H1 (cell line): ENCODE measurements around the gene TMEM51. TPM values are rescaled to one million over a fixed set of nuclear protein-coding genes. Genes with fewer than 3 reads are reported as not detected.

Experiments
- CTCF ChIA-PET: fragments of 300-600 bp; sonication (Branson Sonifier 250); formaldehyde crosslinking; loops from one replicate; lab custom pipeline; 2021; ENCODE audit not compliant: partially characterized antibody; lab: Charles Lee
- POLR2A ChIA-PET: fragments of 300-600 bp; sonication (Branson Sonifier 250); formaldehyde crosslinking; loops from one replicate; lab custom pipeline; 2021; ENCODE audit warnings: inconsistent platforms; ENCODE audit not compliant: partially characterized antibody; lab: Charles Lee
- DNase-seq, 2 experiments: peaks; one replicate each; pipeline versions ENCODE4 v3.0.0 to v3.0.0-alpha.2; 2010 to 2022; ENCODE audit warnings: low spot score in 2 of 2, low read depth in 1 of 2, mixed read lengths in 1 of 2
- FAIRE-seq: peaks from 2 replicates; lab custom pipeline; 2011; peaks lifted over from hg19 to GRCh38; lab: Jason Lieb, UNC
- H2AFZ ChIP-seq: 2 replicates; pipeline ENCODE4 v1.8.1; 2012; ENCODE audit warnings: low read length, inconsistent platforms
- H2AK5ac ChIP-seq: 2 replicates; pipeline ENCODE4 v1.6.1; 2013; ENCODE audit warnings: low read depth, low read length
- H2BK120ac ChIP-seq: replicated peaks from 2 replicates; pipeline ENCODE3; 2013; ENCODE audit warnings: low read depth, low read length, inconsistent platforms
- H2BK12ac ChIP-seq: 2 replicates; pipeline ENCODE4 v1.6.1; 2013; ENCODE audit warnings: low read depth, low read length
- H2BK15ac ChIP-seq: 2 replicates; pipeline ENCODE4 v1.6.1; 2013; ENCODE audit warnings: low read length
- H2BK20ac ChIP-seq: 2 replicates; pipeline ENCODE4 v1.6.1; 2013; ENCODE audit warnings: low read length
- H2BK5ac ChIP-seq: 2 replicates; pipeline ENCODE4 v1.6.1; 2013; ENCODE audit warnings: low read depth, low read length
- H3K14ac ChIP-seq: 2 replicates; pipeline ENCODE4 v1.6.1; 2013; ENCODE audit warnings: inconsistent platforms; ENCODE audit not compliant: insufficient read length
- H3K18ac ChIP-seq: 2 replicates; pipeline ENCODE4 v1.6.1; 2013; ENCODE audit warnings: low read length; ENCODE audit errors: extremely low read depth
- H3K23ac ChIP-seq: 2 replicates; pipeline ENCODE4 v1.6.1; 2013; ENCODE audit warnings: inconsistent platforms; ENCODE audit not compliant: insufficient read length
- H3K23me2 ChIP-seq: 2 replicates; pipeline ENCODE4 v1.6.1; 2013; ENCODE audit warnings: low read depth, low read length
- H3K27ac ChIP-seq: 2 replicates; pipeline ENCODE4 v1.6.1; 2011; ENCODE audit warnings: low read depth, low read length, inconsistent platforms
- H3K27me3 ChIP-seq, 4 experiments: replicated peaks in 1 of 4; 1 replicate in 1 of 4; 2 replicates in 3 of 4; pipeline versions ENCODE4 v1.6.1 to v1.8.1; 2011 to 2013; ENCODE audit warnings: low read length in 3 of 4, mild to moderate bottlenecking in 3 of 4, inconsistent platforms in 2 of 4, mixed read lengths in 2 of 4, moderate library complexity in 1 of 4; ENCODE audit not compliant: control insufficient read depth in 3 of 4, insufficient read depth in 3 of 4; ENCODE audit errors: extremely low read depth in 1 of 4
- H3K36me3 ChIP-seq, 4 experiments: 2 replicates each; pipeline versions ENCODE4 v1.6.1 to v1.8.1; 2011 to 2013; ENCODE audit warnings: mild to moderate bottlenecking in 4 of 4, low read length in 3 of 4, moderate library complexity in 2 of 4, control low read depth in 1 of 4, inconsistent platforms in 1 of 4; ENCODE audit not compliant: insufficient read depth in 4 of 4, control insufficient read depth in 2 of 4
- H3K4ac ChIP-seq: replicated peaks from 2 replicates; pipeline ENCODE3; 2013; ENCODE audit warnings: low read length, low read depth, mixed read lengths, inconsistent platforms; ENCODE audit not compliant: insufficient read length
- H3K4me1 ChIP-seq, 4 experiments: replicated peaks in 1 of 4; 1 replicate in 1 of 4; 2 replicates in 3 of 4; pipeline versions ENCODE4 v1.6.1 to v1.8.1; 2011 to 2013; ENCODE audit warnings: low read length in 3 of 4, inconsistent platforms in 2 of 4, mixed read lengths in 1 of 4; ENCODE audit not compliant: insufficient read depth in 4 of 4, control insufficient read depth in 3 of 4
- H3K4me2 ChIP-seq, 2 experiments: 2 replicates each; pipeline versions ENCODE4 v1.6.1 to v1.8.1; 2011 to 2013; ENCODE audit warnings: low read depth in 2 of 2, low read length in 2 of 2, control low read depth in 1 of 2, inconsistent platforms in 1 of 2, mild to moderate bottlenecking in 1 of 2; ENCODE audit not compliant: insufficient read depth in 1 of 2
- H3K4me3 ChIP-seq, 4 experiments: fragments of 200-600, 300-600 bp in 1 of 4; sonication (generic), shearing (Covaris generic), sonication (Bioruptor Twin) in 1 of 4; 2 replicates each; pipeline versions ENCODE4 v1.5.1 to v1.8.1; 2011 to 2016; ENCODE audit warnings: low read length in 4 of 4, low read depth in 3 of 4, control low read depth in 2 of 4, inconsistent platforms in 2 of 4, mild to moderate bottlenecking in 2 of 4, mixed read lengths in 1 of 4, moderate library complexity in 1 of 4; ENCODE audit not compliant: insufficient read depth in 2 of 4; ENCODE audit errors: extremely low read depth in 1 of 4
- H3K56ac ChIP-seq: replicated peaks from 2 replicates; pipeline ENCODE3; 2013; ENCODE audit warnings: low read depth, mild to moderate bottlenecking, mixed read lengths, low read length, inconsistent platforms; ENCODE audit not compliant: insufficient read length
- H3K79me1 ChIP-seq: 2 replicates; pipeline ENCODE4 v1.6.1; 2013; ENCODE audit warnings: low read depth, low read length, control low read depth
- H3K79me2 ChIP-seq, 2 experiments: 2 replicates each; pipeline versions ENCODE4 v1.6.1 to v1.8.1; 2012 to 2013; ENCODE audit warnings: low read length in 2 of 2, mild to moderate bottlenecking in 2 of 2, inconsistent platforms in 1 of 2; ENCODE audit not compliant: insufficient read depth in 2 of 2, control insufficient read depth in 1 of 2
- H3K9ac ChIP-seq, 4 experiments: replicated peaks in 1 of 4; 1 replicate in 1 of 4; 2 replicates in 3 of 4; pipeline versions ENCODE4 v1.6.1 to v1.8.1; 2011 to 2013; ENCODE audit warnings: low read depth in 3 of 4, low read length in 3 of 4, control low read depth in 2 of 4, mild to moderate bottlenecking in 2 of 4, moderate library complexity in 2 of 4, inconsistent platforms in 1 of 4; ENCODE audit errors: extremely low read depth in 1 of 4
- H3K9me3 ChIP-seq, 2 experiments: 2 replicates each; pipeline versions ENCODE4 v1.6.1 to v1.8.1; 2012 to 2013; ENCODE audit warnings: mild to moderate bottlenecking in 2 of 2, moderate library complexity in 2 of 2, control low read depth in 1 of 2, inconsistent platforms in 1 of 2, low read depth in 1 of 2, low read length in 1 of 2, mixed read lengths in 1 of 2; ENCODE audit not compliant: insufficient read depth in 2 of 2
- H4K20me1 ChIP-seq, 2 experiments: replicated peaks in 1 of 2; 2 replicates each; pipeline versions ENCODE3 to v1.8.1; 2011 to 2013; ENCODE audit warnings: inconsistent platforms in 2 of 2, low read length in 2 of 2, mild to moderate bottlenecking in 1 of 2; ENCODE audit not compliant: insufficient read depth in 2 of 2, control insufficient read depth in 1 of 2
- H4K5ac ChIP-seq: 2 replicates; pipeline ENCODE4 v1.6.1; 2013; ENCODE audit warnings: low read length, low read depth, mixed read lengths, inconsistent platforms; ENCODE audit not compliant: insufficient read length
- H4K8ac ChIP-seq: 2 replicates; pipeline ENCODE4 v1.8.0; 2013; ENCODE audit warnings: mild to moderate bottlenecking, moderate library complexity, low read length, inconsistent platforms; ENCODE audit not compliant: insufficient read depth; ENCODE audit errors: extremely low read depth
- H4K91ac ChIP-seq: replicated peaks from 2 replicates; pipeline ENCODE3; 2013; ENCODE audit warnings: low read length, mixed read lengths, inconsistent platforms; ENCODE audit not compliant: insufficient read length
- BCL11A ChIP-seq, 2 experiments: IDR thresholded peaks; one replicate each; pipeline ENCODE4 v1.6.1; 2011; ENCODE audit warnings: low read depth in 2 of 2, low read length in 2 of 2, mild to moderate bottlenecking in 2 of 2
- CEBPB ChIP-seq: IDR thresholded peaks from 2 replicates; pipeline ENCODE4 v1.6.1; 2012; ENCODE audit warnings: low read depth, low read length
- EP300 ChIP-seq, 2 experiments: IDR thresholded peaks; 1 replicate in 1 of 2; 2 replicates in 1 of 2; pipeline ENCODE4 v1.6.1; 2011 to 2012; ENCODE audit warnings: low read depth in 2 of 2, low read length in 2 of 2, mild to moderate bottlenecking in 2 of 2, borderline replicate concordance in 1 of 2, inconsistent platforms in 1 of 2, moderate library complexity in 1 of 2
- EZH2 ChIP-seq: fragments of 200-600 bp; sonication (generic); IDR thresholded peaks from 2 replicates; pipeline ENCODE4 v1.7.1; 2012; ENCODE audit warnings: low read depth, mild to moderate bottlenecking, moderate library complexity, low read length, inconsistent platforms; ENCODE audit not compliant: severe bottlenecking
- KDM1A ChIP-seq: fragments of 200-600, 300-600 bp; sonication (generic); IDR thresholded peaks from 2 replicates; pipeline ENCODE4 v1.7.1; 2016; ENCODE audit warnings: mild to moderate bottlenecking, low read length, borderline replicate concordance
- POU5F1 ChIP-seq: IDR thresholded peaks from 2 replicates; pipeline ENCODE4 v1.6.1; 2011; ENCODE audit warnings: low read depth, mild to moderate bottlenecking, low read length, moderate library complexity
- RXRA ChIP-seq: IDR thresholded peaks from 2 replicates; pipeline ENCODE4 v1.6.1; 2011; ENCODE audit warnings: low read depth, mild to moderate bottlenecking, low read length, moderate library complexity; ENCODE audit not compliant: insufficient read depth
- SP4 ChIP-seq: IDR thresholded peaks from 2 replicates; pipeline ENCODE4 v1.6.1; 2012; ENCODE audit warnings: low read length, inconsistent platforms
- SRF ChIP-seq: IDR thresholded peaks from 2 replicates; pipeline ENCODE4 v1.6.1; 2011; ENCODE audit warnings: mild to moderate bottlenecking, low read depth, low read length, moderate library complexity
- WGBS, 2 experiments: shearing (Covaris generic) in 1 of 2; methylation state at CpG; one replicate each; pipeline versions ENCODE4 v1.1.6 to v1.1.7; 2013 to 2015; ENCODE audit warnings: low lambda C conversion rate in 2 of 2, mixed read lengths in 2 of 2, inconsistent platforms in 1 of 2, low coverage in 1 of 2, missing lambda C conversion rate in 1 of 2; ENCODE audit not compliant: insufficient replicate concordance in 2 of 2, insufficient coverage in 1 of 2, insufficient read length in 1 of 2; ENCODE audit errors: extremely low coverage in 1 of 2, missing lambda C conversion rate in 1 of 2; 5-methylcytosine and 5-hydroxymethylcytosine counted together
- polyA plus RNA-seq, 7 experiments: library from polyadenylated mRNA; depleted of rRNA in 3 of 7; stranded (reverse) in 5 of 7; unstranded in 2 of 7; fragments of >200 nt in 5 of 7; fragments of 200-250 nt in 2 of 7; gene quantifications; 1 replicate in 5 of 7; 2 replicates in 1 of 7; 4 replicates in 1 of 7; pipeline versions ENCODE4 v1.2.1 to v1.2.3, GENCODE V29; 2011 to 2013; ENCODE audit warnings: missing spikeins in 2 of 7, mixed read lengths in 2 of 7
- total RNA-seq: library from RNA; stranded (reverse); fragmentation: NEBNext Ultra II Directional; extraction: Animal tissue kit (Norgen Biotek cat#: 25700); gene quantifications from 2 replicates; pipeline ENCODE4 v1.2.1, GENCODE V29; 2021

The TMEM51 gene
- total and polyA plus RNA-seq, 2 of the 8 experiments (the other 6 are each of a cell fraction or from before 2014, with no cell fraction given): 9.9 to 10.7 TPM

- H4K91ac ChIP-seq: peak overlapping the region; percentile 5
- no peaks in the 10 kb centered on the region for H3K79me1 ChIP-seq
- H3K56ac ChIP-seq: no peak overlapping the region
- no peaks in the 10 kb centered on the region for H3K23me2 ChIP-seq
- H3K4me3 ChIP-seq: no peak overlapping the region
- H3K27me3 ChIP-seq: no peaks in the 10 kb centered on the region
- DNase-seq (no peak), FAIRE-seq (no peak)
- no peak overlapping the region for H2BK15ac ChIP-seq
- H4K8ac ChIP-seq: no peak overlapping the region
- ChIA-PET CTCF (interaction anchor here (0.7 to 1.2 kb wide), 3 partner anchors 16 to 29 kb away, joined by 3 to 4 read pairs (median 3); no protein-coding TSS in a partner anchor), POLR2A (no interaction called here)
- peaks cover 6 to 13% (median 9%) of the 10 kb centered on the region in 4 experiments; a peak in 5 of 8 replicates for H3K36me3 ChIP-seq
- peaks cover 8% of the 10 kb centered on the region in 2 experiments; a peak in 2 of 4 replicates for H3K9me3 ChIP-seq
- H3K4me1 ChIP-seq: peaks cover 3 to 15% (median 6%) of the 10 kb centered on the region in 4 experiments
- H3K27ac ChIP-seq: no peak overlapping the region
- H2BK12ac ChIP-seq: no peak overlapping the region
- H3K14ac ChIP-seq: no peak overlapping the region
- no peak overlapping the region for H3K23ac ChIP-seq
- H3K18ac ChIP-seq: no peak overlapping the region
- no peak for TF ChIP-seq CEBPB
- no peak for TF ChIP-seq EP300 (IDR thresholded peaks at IDR 0.05; ENCODE audit: borderline replicate concordance in 1 of 2, low read depth in 2 of 2, low read length in 2 of 2)
- TF ChIP-seq SRF: no peak
- no peak for TF ChIP-seq KDM1A
- no peak for TF ChIP-seq RXRA
- TF ChIP-seq POU5F1: no peak
- no peak for TF ChIP-seq EZH2
- no peak for TF ChIP-seq BCL11A (IDR thresholded peaks at IDR 0.05; ENCODE audit: low read depth in 2 of 2, low read length in 2 of 2)
- TF ChIP-seq SP4: no peak
- WGBS, 2 experiments: 92% methylated on average over 23 of the region's 23 CpGs; no CpG with 5 or more reads in 1 of the 2 experiments
- H2BK20ac ChIP-seq: no peak overlapping the region
- no peak overlapping the region for H2AFZ ChIP-seq
- no peak overlapping the region for H2BK120ac ChIP-seq
- no peak overlapping the region for H3K4me2 ChIP-seq
- H2BK5ac ChIP-seq: no peak overlapping the region
- H3K9ac ChIP-seq: no peak overlapping the region
- no peak overlapping the region for H3K4ac ChIP-seq
- H2AK5ac ChIP-seq: no peak overlapping the region
- peaks cover 0 to 2% of the 10 kb centered on the region in 2 experiments for H4K20me1 ChIP-seq
- H4K5ac ChIP-seq: no peak overlapping the region
- H3K79me2 ChIP-seq: no peaks in the 10 kb centered on the region
Observed at GRCh38 chr1:15215116-15215515, 61.6 kb downstream of the TMEM51 start.
